GM21447 (cell line): Measurements from ENCODE around the gene SLC22A2.
"Not testable (repeated sequence)": the region's sequence is repeated elsewhere in the genome, so short reads cannot be mapped to it uniquely, and the experiment has no call there.

Experiments used
- ATAC-seq: cut with Tn5 transposase; IDR thresholded peaks from one replicate; pipeline ENCODE4 v1.9.1; 2021; ENCODE audit not compliant: unreplicated experiment

SLC22A2 gene

GRCh38 chr6:160258346-160259142 is at the start of gene SLC22A2:
Gene SLC22A2 (minus strand): TSS chr6:160258821. CDS start chr6:160258757, 64 bp downstream.
- no peak for ATAC-seq

GRCh38 chr6:160305926-160306713 is 47.5 kb upstream of the SLC22A2 start:
- ATAC-seq: no peak

DNA sequence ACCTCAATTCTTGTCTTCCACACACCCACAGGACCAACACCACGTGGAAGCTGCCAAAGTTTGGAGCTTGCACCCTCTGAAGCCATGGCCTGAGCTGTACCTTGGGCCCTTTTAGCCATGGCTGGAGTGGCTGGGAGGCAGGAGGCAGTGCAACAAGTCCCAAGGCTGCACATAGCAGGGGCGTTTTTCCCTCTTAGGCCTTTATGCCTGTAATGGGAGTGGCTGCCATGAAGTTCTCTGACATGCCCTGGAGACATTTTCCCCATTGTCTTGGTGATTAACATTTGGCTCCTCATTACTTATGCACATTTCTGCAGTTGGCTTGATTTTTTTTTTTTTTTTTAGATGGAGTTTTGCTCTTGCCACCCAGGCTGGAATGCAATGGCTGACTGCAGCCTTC is 45.2 kb upstream of the SLC22A2 start:
- ATAC-seq: no peak

GRCh38 chr6:160302431-160303082 is 43.9 kb upstream of the SLC22A2 start:
- not testable (repeated sequence) for ATAC-seq

DNA sequence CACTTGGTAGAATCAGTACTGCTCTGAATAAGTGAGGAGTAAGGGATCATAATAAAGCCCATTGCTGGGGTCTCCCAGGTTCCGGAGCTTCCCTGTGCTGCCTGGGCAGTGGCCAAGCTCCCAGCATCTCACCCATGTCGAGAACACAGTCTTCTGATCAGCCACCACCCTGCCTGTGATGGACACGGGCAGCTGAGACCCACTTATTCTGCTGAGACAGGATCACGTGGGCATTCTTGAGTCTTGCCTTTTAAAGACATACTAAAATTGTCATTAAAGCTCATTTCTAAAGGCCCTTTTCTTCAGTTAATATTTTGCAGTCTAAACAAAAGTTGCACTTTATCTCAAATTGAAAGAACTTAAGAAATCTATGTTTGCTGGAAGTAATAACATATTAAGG is 42.7 kb upstream of the SLC22A2 start:
- ATAC-seq: no peak

- ATAC-seq: no peak
These were observed 41.6 kb upstream of the SLC22A2 start for GRCh38 chr6:160300076-160300695.

DNA sequence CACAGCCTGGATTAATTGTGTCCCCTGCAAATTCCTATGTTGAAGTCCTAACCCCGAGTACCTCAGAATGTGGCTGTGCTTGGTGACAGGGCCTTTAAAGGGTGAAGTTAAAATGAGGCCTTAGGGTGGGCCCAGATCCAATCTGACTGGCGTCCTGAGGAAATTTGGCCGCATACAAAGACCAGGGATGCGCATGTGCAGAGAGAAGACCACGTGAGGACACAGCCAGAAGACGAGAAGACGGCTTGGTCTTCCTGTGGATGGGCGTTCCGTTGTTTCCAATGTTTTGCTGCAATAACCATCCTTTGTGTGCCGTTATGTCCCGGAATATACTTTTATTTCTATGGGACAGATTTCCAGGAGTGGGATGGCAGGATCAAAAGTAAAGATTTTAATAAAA is 40.9 kb upstream of the SLC22A2 start:
- ATAC-seq: no peak

- ATAC-seq: no peak
These were observed 39.5 kb upstream of the SLC22A2 start for GRCh38 chr6:160298121-160298520.

- no peak for ATAC-seq
These were observed 38.7 kb upstream of the SLC22A2 start for GRCh38 chr6:160297310-160297709.

- no peak for ATAC-seq
These were observed 35.2 kb upstream of the SLC22A2 start for GRCh38 chr6:160293844-160294243.

DNA sequence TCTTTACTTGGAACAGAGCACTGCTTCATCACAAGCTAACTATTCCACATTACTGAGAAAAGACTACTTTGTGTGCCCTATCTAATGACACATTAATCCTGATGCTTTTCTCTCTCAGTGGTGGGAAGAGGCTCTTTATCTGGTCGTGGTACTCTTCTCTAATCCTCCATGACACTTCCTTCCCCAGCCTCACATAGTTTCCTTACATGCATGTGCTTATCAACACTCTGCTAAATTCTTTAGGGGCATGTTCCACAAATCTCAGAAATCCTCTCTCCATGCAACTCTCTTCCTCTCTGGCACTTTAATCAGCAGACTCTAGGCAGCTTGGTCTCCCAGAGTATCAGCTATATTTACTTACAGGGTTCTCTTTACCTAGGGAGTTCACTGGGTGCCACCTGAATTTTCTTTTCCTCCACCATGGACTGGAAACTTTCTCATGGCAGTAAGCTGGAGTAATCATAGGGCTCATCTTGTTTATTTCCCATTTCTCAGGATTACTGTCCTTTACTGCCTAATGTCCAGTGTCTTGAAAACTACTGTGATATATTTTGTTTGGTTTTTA is 27.0 kb upstream of the SLC22A2 start:
- ATAC-seq: no peak

DNA sequence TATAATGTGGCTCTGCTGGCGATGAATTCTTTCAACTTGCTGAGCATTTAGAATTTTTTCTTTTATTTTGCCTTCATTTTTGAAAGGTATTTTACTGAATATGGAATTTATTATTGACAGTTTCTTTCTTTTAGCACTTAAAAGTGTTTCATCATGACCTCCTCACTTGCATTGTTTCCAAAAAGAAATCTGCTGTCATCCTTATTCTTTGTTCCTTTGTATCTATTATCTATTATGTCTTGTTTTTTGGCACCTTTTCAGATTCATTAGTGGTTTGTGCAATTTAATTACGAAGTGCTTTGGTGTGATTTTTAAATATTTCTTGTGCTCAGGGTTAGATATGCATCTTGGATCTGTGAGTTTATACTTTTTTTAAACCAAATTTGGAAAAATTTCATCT is 26.0 kb upstream of the SLC22A2 start:
- no peak for ATAC-seq

- ATAC-seq: no peak
These were observed 23.8 kb upstream of the SLC22A2 start for GRCh38 chr6:160282444-160282843.

DNA sequence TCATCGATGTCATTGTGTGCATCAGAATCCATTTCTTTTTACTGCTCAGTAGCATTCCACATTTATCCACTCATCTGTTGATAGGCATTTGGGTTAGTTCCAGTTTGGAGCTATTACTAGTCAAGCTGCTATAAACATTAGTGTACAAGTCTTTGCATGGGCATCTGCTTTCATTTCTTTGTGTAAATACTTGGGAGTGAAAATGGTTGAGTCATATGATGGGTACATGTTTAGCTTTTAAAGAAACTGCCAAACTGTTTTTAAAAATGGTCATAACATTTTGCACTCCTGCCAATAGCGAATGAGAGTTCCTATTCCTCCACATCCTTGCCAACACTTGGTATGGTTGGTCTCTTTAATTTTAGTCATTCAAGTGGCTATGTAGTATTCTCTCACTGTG is 21.2 kb upstream of the SLC22A2 start:
- no peak for ATAC-seq

DNA sequence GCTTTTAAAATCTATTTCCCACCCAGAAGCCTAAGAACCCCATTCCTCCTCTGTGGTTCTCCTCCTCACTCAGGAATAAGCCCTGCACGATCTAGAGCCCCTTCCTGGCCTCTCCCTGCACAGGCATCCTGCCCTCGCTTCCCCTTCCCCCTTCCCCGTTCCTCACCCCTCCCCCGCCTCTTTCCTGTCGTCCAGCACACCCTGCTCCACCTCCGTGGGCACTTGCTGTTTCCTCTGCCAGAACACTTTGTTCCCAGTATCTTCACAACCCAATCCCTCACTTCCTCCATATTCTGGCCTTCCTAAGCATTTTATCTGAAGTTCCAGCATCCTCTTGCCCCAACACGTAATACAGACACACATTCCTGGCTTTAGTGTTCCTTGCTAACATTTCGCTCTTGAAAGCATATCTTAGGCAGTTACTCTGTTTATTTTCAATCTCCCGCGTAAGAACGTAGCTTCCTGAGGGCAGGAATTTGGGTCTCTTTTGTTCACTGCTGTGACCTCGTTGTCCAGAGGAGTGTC is 20.2 kb upstream of the SLC22A2 start:
- no peak for ATAC-seq

GRCh38 chr6:160278311-160278710 is 19.7 kb upstream of the SLC22A2 start:
- ATAC-seq: no peak

DNA sequence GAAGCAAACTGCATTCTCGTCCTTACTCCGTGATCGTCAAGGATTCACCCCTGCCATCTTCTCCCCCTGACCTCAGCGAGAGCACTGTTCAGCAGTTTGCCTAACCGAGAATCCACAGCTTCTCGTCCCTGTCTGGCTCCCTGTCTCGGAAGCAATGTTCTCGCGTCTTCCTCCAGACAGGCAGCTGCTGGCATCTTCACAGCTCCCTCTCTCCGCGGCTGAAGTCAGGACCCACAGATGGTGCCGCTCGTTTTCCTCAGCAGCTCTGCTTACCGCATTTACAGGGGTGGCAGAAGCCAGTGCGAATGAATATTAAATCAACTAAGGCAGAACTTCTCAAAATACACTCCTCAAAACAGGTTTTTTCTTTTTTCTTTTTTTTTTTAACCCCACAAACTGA is 18.9 kb upstream of the SLC22A2 start:
- no peak for ATAC-seq

DNA sequence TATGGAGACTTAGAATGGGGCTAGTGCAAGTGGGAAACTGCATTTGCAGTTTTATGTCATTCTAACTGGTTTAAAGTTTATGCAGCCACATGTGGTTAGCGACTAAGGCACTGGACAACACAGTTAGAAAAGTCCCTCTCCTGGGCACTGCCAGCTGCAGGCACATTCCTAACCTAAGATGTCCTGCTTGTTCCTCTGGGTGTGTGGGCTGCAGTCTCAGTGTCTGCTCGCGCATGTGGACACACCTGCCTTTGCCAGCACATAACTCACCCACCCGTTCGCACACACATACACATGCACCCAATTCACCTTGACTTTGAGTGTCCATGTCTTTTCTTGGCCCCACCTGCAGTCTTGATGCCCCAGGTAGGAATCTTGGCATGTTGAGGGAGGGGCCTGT is 18.5 kb upstream of the SLC22A2 start:
- ATAC-seq: no peak

- no peak for ATAC-seq
These were observed 17.5 kb upstream of the SLC22A2 start for GRCh38 chr6:160276126-160276525.

GRCh38 chr6:160275511-160276003 is 16.9 kb upstream of the SLC22A2 start:
- ATAC-seq: no peak
